Measurements from ENCODE around the gene RAB12.
"Not testable (repeated sequence)": the region's sequence is repeated elsewhere in the genome, so short reads cannot be mapped to it uniquely, and the experiment has no call there.

Gene RAB12

GRCh38 chr18:8611916-8612576 lies 2.8 kb downstream of the RAB12 start:
- DNase-seq (ENCODE audit: low spot score), result no peak

- no peak for DNase-seq (ENCODE audit: low spot score)
Measured at GRCh38 chr18:8614875-8615274, 5.6 kb downstream of the RAB12 start.

- peak; percentile 91 for DNase-seq (ENCODE audit: low spot score)
Measured at GRCh38 chr18:8615397-8616027, 6.3 kb downstream of the RAB12 start.

- DNase-seq (ENCODE audit: low spot score), result no peak
Measured at GRCh38 chr18:8616028-8616401, 6.8 kb downstream of the RAB12 start.

- DNase-seq (ENCODE audit: low spot score), result no peak
Measured at GRCh38 chr18:8617907-8618306, 8.7 kb downstream of the RAB12 start.

GRCh38 chr18:8619041-8619440 lies 9.8 kb downstream of the RAB12 start:
- DNase-seq (ENCODE audit: low spot score), result no peak

- DNase-seq (ENCODE audit: low spot score), result no peak
Measured at GRCh38 chr18:8619835-8620577, 10.8 kb downstream of the RAB12 start.

- no peak for DNase-seq (ENCODE audit: low spot score)
Measured at GRCh38 chr18:8620845-8621244, 11.6 kb downstream of the RAB12 start.

GRCh38 chr18:8622625-8623024 lies 13.4 kb downstream of the RAB12 start:
- not testable (repeated sequence) for DNase-seq (ENCODE audit: low spot score)

- no peak for DNase-seq (ENCODE audit: low spot score)
Measured at GRCh38 chr18:8623549-8624106, 14.4 kb downstream of the RAB12 start.

GRCh38 chr18:8625461-8626092 lies 16.3 kb downstream of the RAB12 start:
- no peak for DNase-seq (ENCODE audit: low spot score)

GRCh38 chr18:8626414-8627106 lies 17.3 kb downstream of the RAB12 start:
- DNase-seq (ENCODE audit: low spot score), result no peak

GRCh38 chr18:8627107-8627472 lies 17.9 kb downstream of the RAB12 start:
- no peak for DNase-seq (ENCODE audit: low spot score)

- no peak for DNase-seq (ENCODE audit: low spot score)
Measured at GRCh38 chr18:8627540-8627939, 18.3 kb downstream of the RAB12 start.

- DNase-seq (ENCODE audit: low spot score), result no peak
Measured at GRCh38 chr18:8629602-8630001, 20.4 kb downstream of the RAB12 start.

- DNase-seq (ENCODE audit: low spot score), result no peak
Measured at GRCh38 chr18:8630546-8630945, 21.3 kb downstream of the RAB12 start.

GRCh38 chr18:8631265-8631664 lies 22.0 kb downstream of the RAB12 start:
- no peak for DNase-seq (ENCODE audit: low spot score)

- DNase-seq (ENCODE audit: low spot score), result no peak
Measured at GRCh38 chr18:8632386-8632785, 23.1 kb downstream of the RAB12 start.

GRCh38 chr18:8634508-8634907 lies 25.3 kb downstream of the RAB12 start:
- DNase-seq (ENCODE audit: low spot score), result no peak

- no peak for DNase-seq (ENCODE audit: low spot score)
Measured at GRCh38 chr18:8635087-8635486, 25.9 kb downstream of the RAB12 start.

- DNase-seq (ENCODE audit: low spot score), result no peak
Measured at GRCh38 chr18:8639762-8640161, 30.5 kb downstream of the RAB12 start.

- DNase-seq (ENCODE audit: low spot score), result no peak
Measured at GRCh38 chr18:8643326-8643878, 34.2 kb downstream of the RAB12 start.

Measured in AG08396 (cell line).